AG10803 (cell line): ENCODE data around the gene ETNPPL.

Experiments used
- DNase-seq: peaks from one replicate; pipeline ENCODE4 v3.0.0; 2010; ENCODE audit warnings: low read depth
- H3K4me3 ChIP-seq: 2 replicates; pipeline ENCODE4 v1.5.1; 2011; ENCODE audit warnings: mild to moderate bottlenecking, low read length, control low read depth
- CTCF ChIP-seq: conservative IDR thresholded peaks from 2 replicates; pipeline ENCODE4 v1.5.1; 2011; ENCODE audit warnings: mild to moderate bottlenecking, low read length, control low read depth, inconsistent platforms

ETNPPL gene

GRCh38 chr4:108794136-108794535, 31.3 kb upstream of the ETNPPL start:
- TF ChIP-seq CTCF: no peak
- H3K4me3 ChIP-seq: no peak overlapping the region
- DNase-seq: peak; percentile 55

GRCh38 chr4:108793415-108793814, 30.6 kb upstream of the ETNPPL start:
- no peak overlapping the region for H3K4me3 ChIP-seq
- no peak for TF ChIP-seq CTCF
- no peak for DNase-seq

GRCh38 chr4:108788731-108789130, 25.9 kb upstream of the ETNPPL start:
- no peak for TF ChIP-seq CTCF
- no peak for DNase-seq

GRCh38 chr4:108787724-108788123, 24.9 kb upstream of the ETNPPL start:
- H3K4me3 ChIP-seq: no peak overlapping the region
- DNase-seq: no peak
- no peak for TF ChIP-seq CTCF

More at GRCh38 chr4:108788731-108789130, 25.9 kb upstream of the ETNPPL start:
- H3K4me3 ChIP-seq: no peak overlapping the region

GRCh38 chr4:108787106-108787505, 24.3 kb upstream of the ETNPPL start:
- TF ChIP-seq CTCF: no peak
- H3K4me3 ChIP-seq: no peak overlapping the region
- no peak for DNase-seq

GRCh38 chr4:108786351-108786750, 23.5 kb upstream of the ETNPPL start:
- H3K4me3 ChIP-seq: no peak overlapping the region
- DNase-seq: no peak
- no peak for TF ChIP-seq CTCF

GRCh38 chr4:108783665-108784463, 21.0 kb upstream of the ETNPPL start:
- DNase-seq: peak; percentile 25
- H3K4me3 ChIP-seq: no peak overlapping the region
- peak; percentile 51 for TF ChIP-seq CTCF
